T-helper 1 cell (primary cell): Measurements from ENCODE around the gene RNF39.
"Not testable (repeated sequence)": the region's sequence is repeated elsewhere in the genome, so short reads cannot be mapped to it uniquely, and the experiment has no call there.

ENCODE experiments used
- DNase-seq, 5 donors: peaks; one replicate each; pipeline ENCODE4 v3.0.0-alpha.2; 2012 to 2020
- total RNA-seq, 4 donors: gene quantifications; one replicate each; lab custom pipeline; 2026; lab: John Stamatoyannopoulos, UW

RNF39 gene
- 0 reads per million in 4 donors for total RNA-seq

DNA sequence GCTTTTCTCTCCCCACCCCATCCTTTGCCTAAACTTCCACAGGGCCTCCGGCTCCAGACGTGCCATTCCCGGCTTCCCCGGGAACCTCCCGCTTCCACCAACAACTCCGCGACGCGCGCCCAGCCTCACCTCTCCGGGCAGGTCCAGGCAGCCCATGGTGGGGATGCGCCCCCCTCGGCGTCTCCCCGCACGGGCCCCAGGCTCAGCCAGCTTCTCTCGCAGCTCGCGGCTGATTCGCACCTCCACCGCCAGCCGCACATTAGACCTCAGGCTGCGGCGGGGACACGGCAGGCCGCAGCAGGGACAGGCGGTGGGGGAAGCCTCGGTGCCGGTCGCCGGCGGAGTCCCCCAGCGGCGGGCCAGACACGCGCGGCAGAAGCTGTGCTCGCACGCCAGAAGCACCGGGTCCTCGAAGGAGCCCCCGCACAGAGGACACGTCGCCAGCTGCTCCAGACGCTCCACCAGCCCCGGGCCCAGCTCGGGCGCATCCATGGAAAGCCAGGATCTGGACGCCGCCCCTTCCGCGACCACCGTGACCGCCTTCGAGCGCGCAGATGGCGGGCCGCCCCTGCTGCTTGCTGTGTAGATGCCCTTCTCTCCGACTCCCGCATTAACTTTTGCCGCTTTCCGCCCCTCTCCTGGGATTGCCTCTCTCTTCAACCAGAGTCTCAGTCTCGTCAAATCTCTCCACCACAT is at the start of gene RNF39:
RNF39 (minus strand) TSS at position 676 of the 696 bp plus-strand sequence; CDS start at position 492, 184 bp downstream.
- DNase-seq, result no peak

DNA sequence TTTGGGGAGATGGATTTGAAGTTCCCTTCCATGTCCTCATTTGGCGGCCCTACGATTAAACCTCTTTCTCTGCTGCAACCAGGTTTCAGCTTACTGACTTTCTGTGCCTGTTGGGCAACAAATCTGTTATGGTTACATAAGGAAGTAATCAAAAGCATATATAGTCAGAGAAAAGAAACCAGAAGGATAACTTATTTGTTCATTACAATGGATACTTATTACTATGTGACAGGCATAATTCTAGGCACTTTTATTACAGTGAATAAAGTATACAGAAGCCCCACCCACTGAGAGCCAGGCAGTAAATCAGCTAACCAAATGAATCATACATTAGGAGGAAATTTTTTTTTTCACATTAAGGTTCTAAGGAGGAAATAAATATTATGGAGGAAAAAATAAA is 46.9 kb upstream of the RNF39 start:
- no peak for DNase-seq

DNA sequence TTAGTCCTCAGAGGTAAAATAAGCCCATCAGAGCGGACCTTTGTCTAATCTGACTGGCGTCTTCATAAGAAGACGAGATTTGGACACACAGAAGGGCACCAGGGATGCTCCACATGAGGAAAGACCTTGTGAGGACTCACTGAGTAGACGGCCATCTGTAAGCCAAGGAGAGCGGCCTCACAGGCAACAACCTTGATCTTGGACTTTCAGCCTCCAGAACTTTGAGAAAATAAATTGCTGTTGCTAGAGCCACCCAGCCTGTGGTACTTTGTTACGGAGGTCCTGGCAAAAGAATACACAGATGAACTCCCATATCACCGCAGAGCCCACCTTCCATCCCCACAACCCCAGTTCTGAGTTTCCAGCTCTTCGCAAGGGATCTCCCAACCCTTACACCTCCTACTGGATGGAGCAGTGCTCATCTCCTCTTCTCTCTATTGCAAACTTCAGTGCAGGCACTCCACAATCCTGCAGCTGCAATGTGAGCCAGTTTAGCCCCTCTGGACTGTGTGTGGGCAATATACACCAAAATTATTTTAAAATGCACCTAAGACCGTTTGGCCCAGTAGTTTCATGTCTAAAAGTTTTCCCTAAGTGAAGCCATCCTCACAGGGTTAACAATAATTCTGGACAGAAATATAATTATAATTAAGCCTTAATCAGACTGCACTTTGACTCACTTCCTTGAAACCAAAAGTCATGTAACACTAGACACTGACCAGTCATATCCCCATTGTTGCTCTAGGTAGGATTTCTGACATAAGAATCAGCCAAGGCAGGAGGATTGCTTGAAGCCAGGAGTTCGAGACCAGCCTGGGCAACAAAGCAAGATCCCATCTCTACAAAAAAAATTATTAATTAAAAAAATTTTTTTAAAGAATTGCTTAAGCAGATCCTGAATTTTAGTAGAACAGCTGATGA is 46.1 kb upstream of the RNF39 start:
- DNase-seq, result no peak

DNA sequence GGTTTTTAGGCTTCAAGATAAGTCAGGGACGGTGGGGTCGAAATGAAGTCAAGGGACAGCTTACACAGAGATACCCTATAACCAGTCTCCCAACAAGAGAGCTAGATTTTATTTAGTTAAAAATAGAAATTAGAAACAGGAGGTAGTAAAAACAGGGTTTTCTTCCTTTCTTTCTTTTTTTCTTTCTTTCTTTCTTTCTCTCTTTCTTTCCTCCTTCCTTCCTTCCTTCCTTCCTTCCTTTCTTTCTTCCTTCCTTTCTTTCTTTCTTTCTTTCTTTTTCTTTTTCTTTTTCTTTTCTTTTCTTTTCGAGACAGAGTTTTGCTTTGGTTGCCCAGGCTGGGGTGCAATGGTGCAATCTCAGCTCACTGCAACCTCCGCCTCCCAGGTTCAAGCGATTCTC is 43.1 kb upstream of the RNF39 start:
- DNase-seq, result not testable (repeated sequence)

- DNase-seq, result no peak
Observed at GRCh38 chr6:30116724-30117123, 41.2 kb upstream of the RNF39 start.

DNA sequence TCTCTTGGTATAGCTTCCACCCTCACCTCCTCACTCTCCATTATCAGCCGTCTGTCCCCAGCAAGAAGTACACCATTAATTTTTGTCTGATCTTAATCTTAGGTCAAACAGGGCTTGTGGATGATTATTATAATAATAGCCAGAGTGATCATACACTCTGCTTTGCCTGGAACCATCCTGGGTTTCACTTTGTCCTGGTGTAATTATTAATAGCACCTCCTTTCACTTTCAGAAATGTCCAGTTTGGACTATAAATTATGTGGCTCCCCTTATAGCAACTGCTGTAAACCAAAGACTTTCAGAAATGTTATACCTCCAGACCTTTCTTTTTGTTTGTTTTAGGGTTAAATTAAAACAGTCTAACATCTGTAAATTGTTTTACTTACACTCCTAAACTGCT is 38.3 kb upstream of the RNF39 start:
- DNase-seq, result no peak

DNA sequence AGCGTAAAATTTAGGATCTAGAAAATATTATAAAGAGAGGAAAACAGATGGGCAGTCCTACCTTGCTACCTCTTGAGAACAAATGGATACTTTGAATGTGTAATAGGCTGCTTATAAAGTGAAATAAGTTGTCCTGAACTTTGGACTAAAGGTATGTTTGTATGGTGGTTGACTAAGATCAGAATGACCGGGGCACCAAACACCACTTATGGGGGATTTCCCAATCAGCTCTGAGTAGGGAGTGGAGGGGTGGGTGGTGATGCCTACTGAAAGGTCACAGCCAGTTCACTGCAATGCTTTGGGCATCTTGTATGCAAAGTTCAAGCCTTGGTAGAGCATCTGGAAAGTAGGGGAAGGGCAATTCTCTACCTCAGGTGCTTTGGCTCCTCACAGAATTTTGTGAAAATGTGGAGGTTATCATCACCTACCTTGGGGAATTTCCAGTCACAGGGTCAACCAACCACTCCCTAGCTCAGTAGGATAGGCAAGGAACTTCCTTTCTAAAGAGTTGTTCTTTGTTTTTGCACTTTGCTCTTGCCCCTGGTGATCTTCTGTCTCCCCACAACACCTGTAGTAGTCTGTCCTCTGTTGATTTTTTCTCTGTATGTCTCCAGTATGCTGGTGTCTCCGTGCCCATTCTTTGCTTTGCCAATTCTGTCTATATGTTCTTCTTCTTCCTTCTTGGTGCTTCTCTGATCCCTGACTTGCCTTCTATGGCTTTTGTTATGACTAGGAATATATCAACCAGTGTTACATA is 37.6 kb upstream of the RNF39 start, which contains the start of gene TRIM31:
TRIM31 (minus strand) TSS at position 88 of the 757 bp plus-strand sequence. CDS start 285 bp downstream, outside the sequence.
- no peak for DNase-seq

DNA sequence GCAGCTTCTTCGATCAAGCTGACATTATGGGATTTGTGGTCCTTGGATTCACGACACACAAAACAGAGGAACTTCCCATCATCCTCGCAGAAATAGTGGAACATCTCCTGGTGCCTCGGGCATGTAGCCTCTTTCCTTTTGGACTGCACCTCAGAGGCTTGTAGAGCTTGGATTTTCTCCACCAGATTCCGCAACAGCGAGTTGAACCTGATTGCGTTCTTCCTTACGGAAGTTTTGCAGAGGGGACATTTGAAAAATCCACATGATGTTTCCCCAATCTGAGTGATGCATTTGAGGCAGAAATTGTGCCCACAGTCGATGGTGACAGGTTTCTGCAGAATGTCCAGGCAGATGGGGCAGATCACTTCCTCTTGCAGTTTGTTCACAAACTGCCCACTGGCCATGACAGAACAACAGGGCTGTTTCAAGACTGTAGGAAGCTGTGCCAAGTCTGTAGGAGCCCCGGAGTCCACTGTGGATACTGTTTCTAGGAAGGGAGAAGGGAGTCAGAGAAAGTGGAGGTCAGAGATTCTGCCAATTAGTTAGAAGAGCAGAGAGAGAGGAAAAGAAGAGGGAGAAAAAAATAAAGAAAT is 36.9 kb upstream of the RNF39 start:
- no peak for DNase-seq

GRCh38 chr6:30111266-30111856 is 35.8 kb upstream of the RNF39 start:
- no peak for DNase-seq

DNA sequence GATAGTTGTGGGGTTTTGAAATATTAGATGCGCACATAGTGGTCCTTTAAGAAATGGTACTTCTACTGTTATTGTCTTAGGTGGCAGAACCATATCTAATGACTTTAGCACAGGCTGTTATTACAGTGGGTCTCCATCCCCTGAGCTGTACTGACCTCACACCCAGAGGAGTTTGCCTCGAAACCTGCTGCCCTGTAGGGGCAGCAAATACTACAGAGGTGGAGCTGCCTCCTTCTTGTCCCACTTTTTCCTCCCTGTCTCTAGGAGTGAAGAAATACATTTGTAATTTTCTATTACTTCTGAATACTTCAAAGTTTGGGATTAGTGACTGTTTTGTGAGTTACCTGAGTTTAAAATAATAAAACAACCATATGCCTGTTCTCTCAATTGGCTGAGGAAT is 29.1 kb upstream of the RNF39 start:
- DNase-seq, result no peak

GRCh38 chr6:30103872-30104179 is 28.3 kb upstream of the RNF39 start:
- no peak for DNase-seq

- peak; percentile 59 to 85 (median 74) for DNase-seq
Observed at GRCh38 chr6:30102970-30103871, 27.7 kb upstream of the RNF39 start.

DNA sequence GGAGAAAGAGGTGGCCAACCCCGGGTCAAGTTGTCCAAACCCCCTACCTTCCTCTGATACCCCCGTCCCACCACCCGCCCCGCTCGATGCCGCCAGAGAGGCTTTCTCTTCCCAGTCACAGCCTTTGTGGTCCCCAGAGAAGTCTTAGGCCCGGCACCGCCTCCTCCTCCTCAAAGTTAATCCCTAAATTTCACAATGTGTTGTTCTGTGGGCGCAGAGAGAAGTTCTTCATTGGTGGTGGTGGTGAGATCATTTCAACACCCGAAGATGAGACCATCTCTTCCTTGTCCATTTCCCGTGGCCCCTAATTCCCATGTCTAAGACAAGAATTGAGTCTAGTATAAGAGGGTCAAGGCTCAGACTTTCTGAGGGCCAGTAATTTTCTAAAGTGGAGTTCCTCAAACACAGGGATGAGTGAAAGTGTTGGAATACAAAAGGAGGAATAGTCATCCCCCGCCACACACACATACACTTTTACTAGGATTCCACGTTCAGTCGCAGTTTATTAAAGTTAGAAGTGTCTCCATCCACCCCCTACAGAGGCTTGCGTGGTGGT is 26.9 kb upstream of the RNF39 start:
- DNase-seq, result no peak

DNA sequence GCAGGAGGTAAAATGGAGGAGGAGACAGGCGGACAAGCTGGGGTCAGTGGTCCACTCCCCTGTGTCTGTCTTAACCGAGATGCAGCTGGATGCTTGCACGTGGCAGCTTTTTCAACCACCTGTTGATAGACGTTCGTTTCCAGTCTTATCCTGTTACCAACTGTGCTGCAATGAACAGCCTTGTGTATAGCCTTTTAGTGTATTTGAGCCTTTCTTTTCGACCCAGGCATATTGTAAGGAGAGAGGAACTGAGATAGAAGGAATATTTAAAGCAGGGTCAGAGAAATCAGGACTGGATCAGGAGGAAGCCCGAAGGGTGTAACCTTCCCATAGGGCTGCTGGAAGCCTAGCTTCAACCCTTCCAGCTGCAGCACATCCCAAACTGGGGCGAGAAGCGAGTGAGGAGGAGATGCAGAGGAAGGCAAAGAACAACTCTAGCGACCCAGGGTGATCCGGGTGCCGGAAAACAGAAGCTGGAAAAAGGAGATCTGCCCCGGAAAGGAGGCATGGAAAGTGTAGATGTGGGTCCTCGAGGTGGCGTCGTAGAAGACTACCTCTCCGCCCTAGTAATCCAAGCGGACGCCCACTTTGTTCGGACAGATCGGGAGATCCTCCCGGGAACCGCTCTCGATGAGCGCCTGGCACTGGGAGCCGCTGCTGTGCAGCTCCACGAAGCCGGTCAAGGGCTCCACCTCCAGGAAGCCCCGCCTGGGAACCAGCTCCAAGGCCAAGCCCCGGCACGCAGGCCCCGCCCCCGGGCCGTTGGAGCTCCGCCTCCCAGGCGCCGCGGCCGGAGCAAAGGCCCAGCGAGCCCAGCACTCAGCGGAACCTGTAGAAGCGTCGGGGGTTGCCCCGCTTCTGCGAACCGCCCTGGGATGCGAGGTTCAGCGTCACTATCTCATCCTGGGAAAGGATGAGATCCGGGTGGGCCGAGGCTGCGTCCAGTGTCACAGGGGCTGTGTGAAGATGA is 26.2 kb upstream of the RNF39 start:
- DNase-seq, result peak; percentile 58 to 66 (median 62)

- peak in 1 of 5 donors; percentile 18 for DNase-seq
Observed at GRCh38 chr6:30100585-30101443, 25.2 kb upstream of the RNF39 start.

GRCh38 chr6:30100154-30100553 is 24.6 kb upstream of the RNF39 start:
- no peak for DNase-seq

DNA sequence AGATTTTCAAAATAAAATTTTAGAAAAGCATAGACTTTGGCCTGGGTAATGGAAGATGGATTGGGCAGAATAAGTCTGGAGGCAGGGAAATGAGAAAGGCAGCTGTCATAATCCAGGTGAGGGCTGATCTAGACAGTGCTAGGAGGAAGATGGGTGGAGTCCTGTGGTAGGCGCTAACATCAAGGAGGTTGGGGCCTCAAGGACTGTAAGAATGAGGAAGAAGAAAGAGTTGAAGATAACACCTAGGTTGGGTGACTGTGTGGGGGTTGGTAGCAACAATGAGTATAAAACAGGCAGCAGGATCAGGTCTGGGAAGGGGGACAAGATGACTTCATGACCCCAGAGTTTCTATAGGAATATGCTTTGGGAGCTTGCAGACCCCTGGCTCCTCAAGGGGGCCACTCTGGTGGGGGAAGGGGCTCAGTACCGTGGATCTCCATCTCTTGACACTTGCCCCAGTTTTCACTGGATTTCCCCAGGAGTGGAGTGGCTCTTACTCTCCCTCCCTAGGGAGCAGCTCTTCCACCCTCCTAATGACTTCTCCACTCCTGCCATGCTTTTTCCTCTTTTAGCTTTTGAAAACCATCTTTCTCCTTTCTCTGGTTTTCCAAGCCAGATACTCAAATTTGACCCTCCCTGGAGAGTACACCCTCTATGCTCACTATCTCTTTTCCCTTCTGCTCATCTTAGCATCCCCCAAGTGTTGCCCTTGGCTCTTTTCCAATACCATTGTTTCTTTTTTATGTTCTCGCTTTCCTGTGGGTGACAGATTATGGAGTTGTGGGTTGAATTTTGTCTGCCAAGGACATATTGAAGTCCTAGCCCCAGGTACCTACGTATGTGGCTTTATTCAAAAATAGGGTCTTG is 22.6 kb upstream of the RNF39 start:
- DNase-seq, result no peak

- no peak for DNase-seq
Observed at GRCh38 chr6:30096829-30097228, 21.3 kb upstream of the RNF39 start.
